Effector CD8-positive, alpha-beta T cell (primary cell): Measurements from ENCODE around the gene PDE4A.
"Not testable (repeated sequence)": the region's sequence is repeated elsewhere in the genome, so short reads cannot be mapped to it uniquely, and the experiment has no call there.

Source experiments
- DNase-seq: peaks from one replicate; lab custom pipeline; 2025; lab: John Stamatoyannopoulos, UW
- total RNA-seq, 4 experiments: gene quantifications; one replicate each; lab custom pipeline; 2026; lab: John Stamatoyannopoulos, UW

The PDE4A gene
- 7.6 to 18.0 (median 10.7) reads per million in 4 experiments for total RNA-seq

GRCh38 chr19:10420444-10421239, at the start of gene PDE4A:
TSS of gene PDE4A (plus strand) at chr19:10420538. CDS start at chr19:10420765, 227 bp downstream.
- DNase-seq = no peak

GRCh38 chr19:10372690-10373089, 47.6 kb upstream of the PDE4A start:
- DNase-seq = no peak

GRCh38 chr19:10374931-10375330, 45.4 kb upstream of the PDE4A start:
- no peak for DNase-seq

DNA sequence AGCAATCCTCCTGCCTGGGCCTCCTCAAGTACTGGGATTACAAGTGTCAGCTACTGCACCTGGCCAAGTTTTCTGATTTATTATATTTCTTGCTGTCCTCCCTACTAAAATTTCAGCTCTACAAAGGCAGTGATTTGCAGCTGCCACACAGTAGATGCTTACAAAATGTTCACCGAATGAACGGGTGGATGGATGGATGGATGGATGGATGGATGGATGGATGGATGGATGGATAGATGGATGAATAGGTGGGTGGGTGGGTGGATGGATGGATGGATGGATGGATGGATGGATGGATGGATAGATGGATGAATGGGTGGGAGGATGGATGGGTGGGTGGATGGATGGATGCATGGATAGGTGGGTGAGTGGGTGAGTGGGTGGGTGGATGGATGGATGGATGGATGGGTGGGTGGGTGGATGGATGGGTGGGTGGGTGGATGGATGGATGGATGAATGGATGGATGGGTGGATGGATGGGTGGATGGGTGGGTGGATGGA, 43.1 kb upstream of the PDE4A start:
- DNase-seq = not testable (repeated sequence)

- DNase-seq = no peak
These were observed 42.2 kb upstream of the PDE4A start for GRCh38 chr19:10378124-10378523.

DNA sequence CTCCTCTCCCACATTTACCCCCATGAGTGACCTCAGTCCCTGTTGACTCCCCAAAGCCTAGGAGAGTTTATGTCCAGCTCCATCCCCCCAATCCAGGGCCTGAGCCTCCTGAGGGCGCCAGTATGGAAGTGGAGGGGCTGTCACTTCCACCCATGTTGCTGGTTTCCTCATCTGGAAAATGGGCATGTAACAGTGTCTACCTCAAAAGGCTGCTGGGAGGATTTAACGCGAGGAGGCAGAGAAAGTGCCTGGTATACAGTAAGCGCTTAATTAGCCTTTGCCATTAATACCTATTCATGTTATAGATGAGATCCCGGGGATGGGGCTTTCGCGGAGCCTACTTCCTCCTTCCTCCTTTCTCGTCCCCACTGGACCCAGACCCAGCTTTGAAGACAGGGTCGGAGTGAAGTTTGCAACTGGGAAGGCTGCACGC, 40.4 kb upstream of the PDE4A start:
- DNase-seq = no peak

- peak; percentile 94 for DNase-seq
These were observed 39.8 kb upstream of the PDE4A start, which contains the start of gene TYK2 for GRCh38 chr19:10380313-10381102. TSS of gene TYK2 (minus strand) at chr19:10380572. CDS start at chr19:10378406, 2,166 bp downstream.

DNA sequence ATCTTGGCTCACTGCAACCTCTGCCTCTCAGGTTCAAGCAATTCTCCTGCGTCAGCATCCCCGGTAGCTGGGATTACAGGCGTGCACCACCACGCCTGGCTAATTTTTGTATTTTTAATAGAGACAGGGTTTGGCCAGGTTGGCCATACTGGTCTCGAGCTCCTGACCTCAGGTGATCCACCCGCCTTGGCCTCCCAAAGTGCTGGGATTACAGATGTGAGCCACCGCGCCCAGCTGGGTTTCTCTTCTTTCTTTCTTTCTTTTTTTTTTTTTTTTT, 37.2 kb upstream of the PDE4A start:
- DNase-seq = not testable (repeated sequence)

- no peak for DNase-seq
These were observed 35.8 kb upstream of the PDE4A start for GRCh38 chr19:10384580-10384979.

DNA sequence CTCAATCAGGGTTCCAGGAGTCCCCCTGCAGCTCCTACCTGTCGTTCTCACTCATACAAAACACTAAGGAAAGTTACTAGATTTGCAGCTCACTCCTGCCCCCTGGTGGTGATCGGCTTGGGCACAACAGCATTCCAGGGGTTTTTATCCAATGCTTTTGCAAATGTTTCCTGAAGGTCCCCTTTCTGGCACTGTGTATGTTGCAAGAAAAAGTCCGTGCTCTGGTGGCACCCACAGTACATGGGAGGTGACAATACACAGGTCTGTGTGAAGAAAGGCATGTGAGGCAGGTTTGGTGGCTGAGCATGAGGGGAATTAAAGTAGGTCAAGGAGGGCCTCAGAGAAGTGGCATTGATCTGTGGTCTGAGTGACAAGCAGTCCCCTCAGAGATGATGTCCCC, 31.4 kb upstream of the PDE4A start:
- DNase-seq = peak; percentile 85

- no peak for DNase-seq
These were observed 30.5 kb upstream of the PDE4A start for GRCh38 chr19:10389863-10390262.

GRCh38 chr19:10390652-10391286, 29.6 kb upstream of the PDE4A start:
- DNase-seq = peak; percentile 60

DNA sequence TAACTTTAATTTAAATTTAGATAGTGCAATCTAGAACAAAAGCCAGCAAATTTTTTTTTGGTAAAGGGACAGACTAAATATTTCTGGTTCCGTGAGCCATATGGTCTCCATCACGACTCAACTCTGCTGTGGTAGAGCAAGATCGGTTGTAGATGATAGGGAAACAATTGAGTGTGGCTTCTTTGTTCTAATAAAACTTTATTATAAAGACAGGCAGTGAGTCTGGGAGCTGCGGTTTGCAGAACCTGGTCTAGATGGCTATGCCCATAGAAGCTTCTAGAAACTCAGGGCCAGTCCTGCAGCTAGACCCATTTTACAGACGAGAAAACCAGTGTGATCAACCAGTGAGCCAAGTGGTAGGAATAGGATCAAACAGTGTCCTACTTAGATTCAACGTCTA, 28.2 kb upstream of the PDE4A start:
- DNase-seq = no peak

- DNase-seq = no peak
These were observed 27.2 kb upstream of the PDE4A start for GRCh38 chr19:10393137-10393536.

- DNase-seq = no peak
These were observed 25.3 kb upstream of the PDE4A start for GRCh38 chr19:10395003-10395402.

DNA sequence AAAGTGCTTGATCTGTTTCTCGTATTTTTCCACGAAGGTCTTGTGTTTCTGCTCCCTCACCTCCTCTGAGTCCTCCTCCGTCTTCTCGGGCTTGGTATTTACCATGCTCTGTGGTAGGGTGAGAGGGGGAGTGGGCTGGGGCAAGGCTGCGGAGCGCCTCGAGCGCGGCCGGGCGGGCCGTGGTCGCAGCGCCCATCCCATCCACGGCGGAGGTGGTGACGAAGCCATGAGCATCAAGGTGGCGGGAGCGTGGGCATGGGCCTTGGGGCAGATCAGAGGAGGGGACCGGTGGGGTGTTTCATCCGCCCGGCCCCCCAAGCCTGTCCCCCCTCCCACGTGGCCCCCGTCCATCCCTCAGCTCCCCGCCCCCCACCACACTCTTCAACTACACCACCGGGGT, 24.9 kb upstream of the PDE4A start:
- no peak for DNase-seq

DNA sequence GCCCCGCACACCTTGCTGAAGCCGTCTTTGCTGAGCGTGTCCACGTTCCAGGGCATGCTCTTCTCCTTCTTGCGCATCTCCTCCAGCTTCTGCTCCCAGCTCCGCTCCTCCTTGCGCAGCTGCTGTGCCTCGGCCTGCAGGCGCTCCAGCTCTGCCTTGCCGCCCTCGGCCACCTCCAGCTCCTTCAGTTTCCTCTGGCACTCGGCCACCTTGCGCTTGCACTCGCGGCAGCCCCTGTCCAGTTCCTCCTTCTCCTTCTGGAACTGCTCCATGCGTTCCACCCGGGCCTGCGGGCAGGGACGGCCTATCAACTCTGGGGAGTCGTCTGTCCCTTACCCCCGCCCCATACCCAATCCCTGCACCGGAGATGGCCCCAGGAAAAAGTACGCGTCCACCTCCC, 24.4 kb upstream of the PDE4A start:
- DNase-seq = no peak

- no peak for DNase-seq
These were observed 21.5 kb upstream of the PDE4A start for GRCh38 chr19:10398819-10399218.

GRCh38 chr19:10399340-10399739, 21.0 kb upstream of the PDE4A start:
- not testable (repeated sequence) for DNase-seq

GRCh38 chr19:10399878-10400277, 20.5 kb upstream of the PDE4A start:
- no peak for DNase-seq

DNA sequence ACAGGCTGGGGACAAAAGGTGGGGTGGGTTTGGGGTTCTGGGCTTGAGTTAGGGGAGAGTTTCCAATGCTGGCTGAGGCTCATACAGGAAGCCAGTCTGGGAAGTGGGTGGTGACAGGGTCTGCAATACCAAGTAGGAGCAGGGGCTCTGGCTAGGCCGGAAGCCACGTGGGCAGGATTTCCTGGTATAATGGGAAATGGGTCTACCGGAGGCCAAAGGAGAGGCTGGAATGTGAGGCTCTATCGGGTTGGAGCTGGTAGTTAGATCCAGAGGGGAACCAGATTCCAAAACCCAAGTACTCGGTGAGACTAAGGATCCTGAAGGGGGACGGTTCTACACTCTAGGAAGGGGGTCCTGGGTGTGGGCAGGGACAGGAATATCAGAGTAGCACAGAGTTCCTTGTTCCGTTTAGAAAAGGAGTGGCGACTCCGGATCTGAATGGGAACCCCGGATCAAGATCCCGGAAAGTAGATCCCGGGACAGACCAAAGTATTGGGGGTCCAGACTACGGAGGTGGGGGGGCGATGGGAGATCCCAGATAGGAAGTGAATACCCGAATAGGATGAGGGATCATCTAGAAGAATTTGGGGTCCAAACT, 17.8 kb upstream of the PDE4A start:
- DNase-seq = no peak
